NCI-H1694 treated with DMSO at 0.1 percent for 48 hours (cell line): ENCODE results near the gene PGAP6.

Experiments used
- DNase-seq: peaks from one replicate; lab custom pipeline; 2025; lab: John Stamatoyannopoulos, UW

Gene PGAP6

DNA sequence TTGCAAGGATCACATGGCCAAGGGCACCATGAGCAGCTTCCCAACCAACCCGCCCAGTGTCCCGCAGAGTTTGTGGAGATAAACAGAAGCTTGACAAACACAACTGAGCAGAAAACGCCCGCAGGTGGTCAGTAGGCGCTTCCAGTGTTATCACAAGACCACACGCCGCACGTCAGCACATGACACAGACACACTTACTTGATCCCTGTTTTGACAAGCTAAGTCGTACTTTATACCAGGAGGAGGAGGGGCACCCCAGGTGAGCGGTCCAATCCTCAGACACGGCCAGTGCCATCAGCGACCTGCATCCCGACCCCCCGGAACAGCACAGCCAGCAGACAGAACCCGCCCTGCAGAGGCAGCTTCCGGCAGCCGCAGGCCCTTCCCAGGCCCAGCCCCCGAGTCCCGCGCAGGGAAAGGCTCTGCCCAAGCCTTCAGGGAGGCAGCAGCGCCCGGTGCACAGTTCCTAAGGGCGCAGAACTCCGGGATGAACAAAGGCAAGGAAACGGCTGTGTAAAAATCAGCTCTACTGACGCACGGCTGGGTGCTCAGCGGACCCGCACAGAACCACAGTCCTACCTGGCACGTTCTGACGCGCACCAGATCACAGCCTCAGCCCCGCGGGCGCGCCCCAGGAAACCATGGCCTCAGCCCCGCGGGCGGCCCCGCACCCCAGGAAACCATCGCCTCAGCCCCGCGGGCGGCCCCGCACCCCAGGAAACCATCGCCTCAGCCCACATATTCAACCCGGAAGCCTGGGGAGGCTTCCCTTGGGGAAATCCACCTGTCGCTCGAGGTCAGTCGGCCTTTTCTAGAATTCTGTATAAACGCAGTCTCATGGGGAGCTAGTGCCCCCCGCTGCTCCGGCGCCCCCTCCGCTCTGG is 57.1 kb downstream of the PGAP6 start:
- no peak for DNase-seq

DNA sequence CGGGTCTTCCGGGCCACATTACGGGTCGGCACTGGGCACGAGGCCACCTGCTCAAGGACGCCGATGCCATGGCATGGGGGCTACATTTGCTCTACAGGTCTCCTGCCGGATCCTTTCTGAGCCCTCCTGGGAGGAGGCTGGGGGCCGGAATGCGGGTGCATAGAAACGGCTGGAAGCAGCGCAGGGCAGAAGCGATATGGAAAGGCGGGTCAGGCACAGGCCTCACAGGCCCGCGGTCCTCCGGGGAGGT is 57.7 kb downstream of the PGAP6 start:
- no peak for DNase-seq

GRCh38 chr16:322476-323143 is 59.2 kb downstream of the PGAP6 start:
- no peak for DNase-seq

DNA sequence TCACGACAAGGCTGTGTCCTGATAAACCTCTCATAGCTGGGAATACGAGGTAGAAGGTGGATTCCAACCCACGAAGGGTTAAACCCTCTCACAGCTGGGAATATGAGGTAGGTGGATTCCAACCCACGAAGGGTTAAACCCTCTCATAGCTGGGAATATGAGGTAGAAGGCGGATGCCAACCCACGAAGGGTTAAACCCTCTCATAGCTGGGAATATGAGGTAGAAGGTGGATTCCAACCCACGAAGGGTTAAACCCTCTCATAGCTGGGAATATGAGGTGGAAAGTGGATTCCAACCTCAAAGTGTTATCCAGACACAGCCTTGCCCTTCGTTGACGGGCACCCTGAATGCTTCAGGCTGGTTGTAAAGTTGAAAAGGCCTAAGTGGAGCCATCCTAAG is 60.2 kb downstream of the PGAP6 start:
- DNase-seq = no peak
